ENCODE measurements around the gene YBEY.

YBEY gene

GRCh38 chr21:46245213-46245915 lies 40.8 kb upstream of the YBEY start:
- TF ChIP-seq CTCF (IDR thresholded peaks at IDR 0.05; ENCODE audit: borderline replicate concordance, insufficient read depth, low read depth, low read length) = no peak
- H3K4me3 ChIP-seq (ENCODE audit: low read depth, low read length) = no peak overlapping the region

DNA sequence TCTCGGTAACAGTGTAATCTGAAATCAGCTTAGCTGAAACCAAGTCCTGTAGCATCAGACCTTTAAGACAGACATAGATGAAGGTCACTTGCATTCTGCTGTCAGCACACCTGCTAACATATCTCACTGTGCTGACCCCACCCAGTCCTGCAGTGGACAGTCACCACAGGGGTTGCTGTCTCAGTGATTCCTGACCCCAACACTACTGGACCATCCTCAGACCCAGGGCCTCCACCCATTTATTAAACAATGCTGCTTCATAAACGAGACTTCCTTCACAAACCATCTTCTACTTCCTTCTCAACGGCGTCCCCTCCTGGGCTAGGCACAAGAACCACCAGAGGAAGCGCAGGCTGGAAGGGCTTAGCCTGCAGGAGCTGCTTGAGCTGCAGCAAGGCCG lies 39.8 kb upstream of the YBEY start:
- no peak for TF ChIP-seq CTCF (IDR thresholded peaks at IDR 0.05; ENCODE audit: borderline replicate concordance, insufficient read depth, low read depth, low read length)
- no peak overlapping the region for H3K4me3 ChIP-seq (ENCODE audit: low read depth, low read length)

DNA sequence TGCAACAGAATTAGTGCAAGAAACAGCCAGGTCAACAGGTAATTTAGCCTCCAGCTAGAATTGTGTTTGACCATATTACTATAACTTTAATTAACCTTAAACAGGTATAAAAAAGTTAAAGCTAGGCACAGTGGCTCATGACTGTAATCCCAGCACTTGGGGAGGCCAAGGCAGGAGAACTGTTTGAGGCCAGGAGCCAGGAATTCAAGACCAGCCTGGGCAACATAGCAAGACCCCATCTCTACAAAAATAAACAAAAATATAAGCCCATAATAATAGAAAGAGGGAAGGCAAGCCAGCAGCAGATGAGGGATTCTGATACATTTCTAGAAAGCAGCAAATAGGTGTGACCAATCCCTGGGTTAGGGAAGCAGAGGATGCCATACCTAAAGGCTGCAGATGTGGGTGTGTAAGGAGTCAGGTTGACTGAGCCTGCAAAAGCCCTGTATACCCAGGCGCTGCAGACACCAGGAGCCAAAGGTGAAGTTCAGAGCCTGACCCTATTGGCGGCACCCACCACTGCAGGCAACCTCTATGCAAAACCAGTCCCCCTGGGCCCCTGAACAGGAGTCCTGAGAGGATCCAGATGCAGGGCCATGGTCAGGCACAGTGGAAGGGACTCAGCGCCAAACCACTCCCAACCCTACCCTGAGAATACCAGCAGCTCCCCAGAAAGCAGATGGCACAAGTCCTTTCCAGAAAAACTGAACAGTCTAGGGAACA lies 38.3 kb upstream of the YBEY start:
- TF ChIP-seq CTCF (IDR thresholded peaks at IDR 0.05; ENCODE audit: borderline replicate concordance, insufficient read depth, low read depth, low read length) = no peak
- H3K4me3 ChIP-seq (ENCODE audit: low read depth, low read length) = no peak overlapping the region

DNA sequence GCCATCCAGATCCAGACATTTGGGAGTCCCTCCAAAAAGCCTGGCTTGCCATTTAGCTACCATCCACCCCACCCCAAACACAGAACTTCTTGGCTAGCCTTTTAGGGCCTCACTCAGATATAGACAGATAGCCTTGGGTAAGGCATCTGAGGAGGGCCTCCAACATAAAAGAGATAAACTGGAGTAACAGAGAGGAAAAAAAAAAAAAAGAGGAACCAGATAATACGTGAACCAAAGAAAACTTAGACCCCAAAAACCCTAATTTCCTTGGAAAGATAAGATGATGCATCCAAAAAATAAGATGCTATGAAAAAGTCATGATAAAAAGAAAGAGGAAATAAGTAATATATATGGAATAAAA lies 37.7 kb upstream of the YBEY start:
- H3K4me3 ChIP-seq (ENCODE audit: low read depth, low read length) = no peak overlapping the region
- no peak for TF ChIP-seq CTCF (IDR thresholded peaks at IDR 0.05; ENCODE audit: borderline replicate concordance, insufficient read depth, low read depth, low read length)

DNA sequence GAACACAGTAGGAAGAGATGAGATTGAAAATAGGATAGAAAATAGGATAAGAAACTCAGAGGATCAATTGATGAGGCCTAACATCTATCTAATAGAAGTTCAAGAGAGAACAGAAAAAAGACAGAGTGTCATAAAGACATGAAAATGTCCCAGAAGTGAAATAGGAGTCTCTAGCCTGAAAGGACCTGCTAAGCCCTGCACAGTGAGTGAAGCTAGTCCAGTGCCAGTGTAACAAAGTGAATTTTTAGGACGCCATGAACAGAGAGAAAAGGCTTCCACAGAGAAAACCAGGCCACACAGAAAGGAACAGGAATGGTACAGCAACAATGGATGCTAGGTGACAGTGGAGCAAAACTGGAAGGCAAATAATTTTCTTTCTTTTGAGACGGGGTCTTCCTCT lies 37.3 kb upstream of the YBEY start:
- no peak overlapping the region for H3K4me3 ChIP-seq (ENCODE audit: low read depth, low read length)
- TF ChIP-seq CTCF (IDR thresholded peaks at IDR 0.05; ENCODE audit: borderline replicate concordance, insufficient read depth, low read depth, low read length) = no peak

DNA sequence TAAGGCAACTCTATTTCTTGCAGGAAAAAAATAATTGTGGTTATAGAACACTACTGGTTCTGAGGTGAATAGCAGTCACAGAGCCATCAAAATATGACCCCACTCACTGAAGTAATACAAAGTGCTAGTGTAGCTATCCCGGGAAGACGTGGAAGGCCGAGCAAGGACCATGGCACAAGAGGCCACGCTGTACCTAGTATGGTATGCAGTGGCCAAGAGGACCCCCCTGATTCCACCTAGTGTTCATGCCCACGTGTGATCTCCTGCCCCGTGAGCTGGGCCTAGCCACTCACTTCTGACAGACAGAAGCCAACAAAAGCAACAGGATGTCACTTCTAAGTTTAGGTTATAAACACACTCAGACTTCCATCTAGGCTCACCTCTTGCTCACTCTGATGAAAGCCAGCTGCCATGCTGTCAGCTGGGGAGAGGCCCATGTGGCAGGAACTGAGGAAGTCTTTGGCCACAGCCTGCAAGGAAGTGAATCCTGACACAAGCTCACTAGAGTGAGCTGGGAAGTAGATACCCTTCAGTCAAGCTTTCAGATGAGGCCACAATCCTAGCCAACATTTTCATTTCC lies 35.9 kb upstream of the YBEY start:
- TF ChIP-seq CTCF (IDR thresholded peaks at IDR 0.05; ENCODE audit: borderline replicate concordance, insufficient read depth, low read depth, low read length) = no peak
- H3K4me3 ChIP-seq (ENCODE audit: low read depth, low read length) = no peak overlapping the region

DNA sequence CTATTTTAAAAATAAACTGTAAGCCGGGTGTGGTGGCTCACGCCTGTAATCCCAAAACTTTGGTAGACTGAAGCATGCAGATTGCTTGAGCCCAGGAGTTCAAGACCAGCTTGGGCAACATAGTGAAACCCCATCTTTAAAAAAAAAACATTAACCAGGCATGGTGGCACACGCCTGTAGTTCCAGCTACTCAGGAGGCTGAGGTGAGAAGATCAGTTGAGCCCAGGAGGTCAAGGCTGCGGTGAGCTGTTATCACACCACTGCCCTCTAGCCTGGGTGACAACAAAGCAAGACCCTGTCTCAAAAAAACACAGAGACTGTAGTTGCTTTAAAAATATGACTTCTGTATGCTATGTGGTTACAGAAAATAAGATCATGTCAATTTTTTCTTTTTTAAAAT lies 33.3 kb upstream of the YBEY start:
- TF ChIP-seq CTCF (IDR thresholded peaks at IDR 0.05; ENCODE audit: borderline replicate concordance, insufficient read depth, low read depth, low read length) = no peak
- no peak overlapping the region for H3K4me3 ChIP-seq (ENCODE audit: low read depth, low read length)

Measured in GM12875 (cell line).